ENCODE measurements around the gene DRC7.
A peak's percentile ranks its signal among the peaks of the same experiment; 100 is the strongest.
"Not testable (repeated sequence)": the region's sequence is repeated elsewhere in the genome, so short reads cannot be mapped to it uniquely, and the experiment has no call there.

The DRC7 gene

DNA sequence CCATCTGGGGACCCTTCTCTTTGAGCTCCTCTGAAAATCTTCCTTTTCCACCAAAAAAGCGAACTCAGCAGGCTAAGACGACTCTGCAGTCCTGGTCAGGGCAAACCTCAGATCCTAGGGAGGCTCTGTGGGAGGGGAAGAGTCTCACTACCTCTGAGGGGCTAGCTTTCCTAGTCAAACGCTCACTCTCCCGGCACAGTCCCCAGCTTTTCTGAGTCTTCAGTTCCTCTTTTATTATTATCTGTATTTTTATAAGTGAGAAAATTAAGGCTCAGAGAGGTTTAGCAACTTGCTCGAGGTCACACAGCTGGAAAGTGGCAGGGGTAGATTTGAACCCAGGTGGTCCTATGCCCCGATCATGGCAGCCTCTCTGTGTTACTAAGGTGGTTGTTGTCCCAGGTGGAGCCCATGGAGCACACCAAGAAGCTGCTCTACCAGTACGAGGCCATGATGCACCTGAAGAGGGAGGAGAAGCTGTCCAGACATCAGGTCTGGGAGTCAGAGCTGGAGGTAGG, 31.9 kb downstream of the DRC7 start:
- Histone ChIP-seq H3K4me1 (ENCODE audit: control insufficient read depth in 2 of 2, insufficient read depth in 2 of 2, low read length in 2 of 2) (no peaks in the 10 kb centered on the region), H3K36me3 (ENCODE audit: control insufficient read depth in 2 of 2, insufficient read depth in 2 of 2, low read length in 2 of 2) (no peaks in the 10 kb centered on the region), H3K9me3 (ENCODE audit: control insufficient read depth in 2 of 2, low read length in 2 of 2) (no peaks in the 10 kb centered on the region), H3K27me3 (ENCODE audit: control insufficient read depth in 2 of 2, insufficient read depth in 2 of 2, low read length in 2 of 2) (no peaks in the 10 kb centered on the region), H3K4me3 (ENCODE audit: low read length in 2 of 2) (no peak overlapping the region), H3K27ac (ENCODE audit: low read depth in 2 of 2, low read length in 2 of 2) (no peak overlapping the region), H3K9ac (ENCODE audit: low read depth in 1 of 2, low read length in 2 of 2) (no peak overlapping the region)

DNA sequence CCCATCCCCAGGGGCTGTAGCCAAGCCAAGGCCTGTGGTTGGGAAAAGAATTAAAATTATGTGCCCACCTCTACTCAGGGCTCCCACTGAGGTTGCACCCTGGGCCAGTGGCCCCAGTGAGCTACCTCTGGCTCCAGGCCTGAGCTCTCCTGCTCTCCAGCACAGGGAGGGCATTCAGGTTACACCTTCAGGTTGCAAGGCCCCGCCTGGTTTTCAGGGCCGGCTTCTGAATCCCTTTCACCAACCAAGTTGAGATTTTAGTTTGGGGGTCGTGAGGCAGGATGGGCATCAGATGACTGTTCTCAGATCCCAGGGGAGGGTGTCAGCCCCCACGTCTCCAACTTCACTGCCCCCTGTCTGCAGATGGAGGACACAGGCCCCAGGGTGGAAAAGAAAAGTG, 33.0 kb downstream of the DRC7 start:
- Histone ChIP-seq H3K4me1 (ENCODE audit: control insufficient read depth in 2 of 2, insufficient read depth in 2 of 2, low read length in 2 of 2) (no peaks in the 10 kb centered on the region), H3K36me3 (ENCODE audit: control insufficient read depth in 2 of 2, insufficient read depth in 2 of 2, low read length in 2 of 2) (no peaks in the 10 kb centered on the region), H3K9ac (ENCODE audit: low read depth in 1 of 2, low read length in 2 of 2) (no peak overlapping the region), H3K4me3 (ENCODE audit: low read length in 2 of 2) (no peak overlapping the region), H3K9me3 (ENCODE audit: control insufficient read depth in 2 of 2, low read length in 2 of 2) (no peaks in the 10 kb centered on the region), H3K27me3 (ENCODE audit: control insufficient read depth in 2 of 2, insufficient read depth in 2 of 2, low read length in 2 of 2) (no peaks in the 10 kb centered on the region), H3K27ac (ENCODE audit: low read depth in 2 of 2, low read length in 2 of 2) (no peak overlapping the region)

DNA sequence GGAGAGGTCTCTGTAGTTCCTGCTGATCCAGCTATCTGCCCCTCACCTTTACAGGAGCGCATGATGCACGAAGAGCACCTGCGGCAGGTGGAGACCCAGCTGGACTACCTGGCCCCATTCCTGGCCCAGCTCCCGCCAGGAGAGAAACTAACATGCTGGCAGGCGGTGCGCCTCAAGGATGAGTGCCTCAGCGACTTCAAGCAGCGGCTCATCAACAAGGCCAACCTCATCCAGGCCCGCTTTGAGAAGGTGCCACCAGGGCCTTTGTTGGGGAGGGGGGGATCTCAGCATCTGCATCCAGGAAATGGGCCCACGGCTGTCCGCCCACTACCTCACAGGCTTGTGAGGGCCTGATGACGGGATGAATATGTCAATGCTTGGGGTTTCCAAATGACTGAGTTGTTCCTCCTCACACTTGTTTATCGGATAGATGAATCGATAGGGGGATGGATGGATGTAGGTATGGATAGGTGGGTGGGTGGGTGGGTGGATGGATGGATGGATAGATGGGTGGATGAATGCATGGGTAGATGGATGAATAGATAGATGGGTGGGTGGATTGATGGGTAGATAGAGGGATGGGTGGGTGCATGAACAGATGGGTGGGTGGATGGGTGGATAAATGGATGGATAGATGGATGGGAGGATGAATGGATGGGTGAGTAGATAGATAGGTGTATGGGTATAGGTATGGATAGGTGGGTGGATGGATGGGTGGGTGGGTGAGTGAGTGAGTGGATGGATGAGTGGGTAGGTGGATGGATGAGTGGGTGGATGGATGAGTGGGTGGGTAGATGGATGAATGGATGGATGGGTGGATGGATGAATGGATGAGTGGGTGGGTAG, 34.0 kb downstream of the DRC7 start:
- Histone ChIP-seq H3K27me3 (ENCODE audit: control insufficient read depth in 2 of 2, insufficient read depth in 2 of 2, low read length in 2 of 2) (no peaks in the 10 kb centered on the region), H3K9me3 (ENCODE audit: control insufficient read depth in 2 of 2, low read length in 2 of 2) (no peaks in the 10 kb centered on the region), H3K4me1 (ENCODE audit: control insufficient read depth in 2 of 2, insufficient read depth in 2 of 2, low read length in 2 of 2) (no peaks in the 10 kb centered on the region), H3K9ac (ENCODE audit: low read depth in 1 of 2, low read length in 2 of 2) (no peak overlapping the region), H3K36me3 (ENCODE audit: control insufficient read depth in 2 of 2, insufficient read depth in 2 of 2, low read length in 2 of 2) (no peaks in the 10 kb centered on the region), H3K27ac (ENCODE audit: low read depth in 2 of 2, low read length in 2 of 2) (no peak overlapping the region), H3K4me3 (ENCODE audit: low read length in 2 of 2) (no peak overlapping the region)

DNA sequence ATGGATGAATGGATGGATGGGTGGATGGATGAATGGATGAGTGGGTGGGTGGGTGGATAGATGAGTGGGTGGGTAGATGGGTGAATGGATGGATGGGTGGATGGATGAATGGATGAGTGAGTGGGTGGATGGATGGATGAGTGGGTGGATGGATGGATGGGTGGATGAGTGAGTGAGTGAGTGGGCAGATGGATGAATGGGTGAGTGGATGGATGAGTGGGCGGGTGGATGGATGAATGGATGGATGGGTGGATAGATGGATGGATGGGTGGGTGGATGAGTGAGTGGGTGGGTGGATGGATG, 34.5 kb downstream of the DRC7 start:
- no peak overlapping the region for H3K4me3 ChIP-seq (ENCODE audit: low read length in 2 of 2)
- H3K9ac ChIP-seq (ENCODE audit: low read depth in 1 of 2, low read length in 2 of 2) = no peak overlapping the region

DNA sequence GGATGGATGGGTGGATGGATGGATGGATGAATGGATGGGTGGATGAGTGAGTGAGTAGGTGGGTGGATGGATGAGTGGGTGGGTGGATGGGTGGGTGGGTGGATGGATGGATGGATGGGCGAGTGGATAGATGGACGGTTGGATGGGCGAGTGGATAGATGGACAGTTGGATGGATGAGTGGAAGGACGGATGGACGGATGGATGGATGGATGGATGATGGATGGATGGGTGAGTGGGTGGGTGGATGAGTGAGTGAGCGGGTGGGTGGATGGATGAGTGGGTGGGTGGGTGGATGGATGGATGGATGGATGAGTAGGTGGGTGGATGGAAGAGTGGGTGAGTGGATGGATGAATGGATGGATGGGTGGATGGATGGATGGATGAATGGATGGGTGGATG, 35.2 kb downstream of the DRC7 start:
- H3K36me3 ChIP-seq (ENCODE audit: control insufficient read depth in 2 of 2, insufficient read depth in 2 of 2, low read length in 2 of 2); H3K4me3 ChIP-seq (ENCODE audit: low read length in 2 of 2); H3K27ac ChIP-seq (ENCODE audit: low read depth in 2 of 2, low read length in 2 of 2); H3K9me3 ChIP-seq (ENCODE audit: control insufficient read depth in 2 of 2, low read length in 2 of 2); H3K27me3 ChIP-seq (ENCODE audit: control insufficient read depth in 2 of 2, insufficient read depth in 2 of 2, low read length in 2 of 2); H3K9ac ChIP-seq (ENCODE audit: low read depth in 1 of 2, low read length in 2 of 2); H3K4me1 ChIP-seq (ENCODE audit: control insufficient read depth in 2 of 2, insufficient read depth in 2 of 2, low read length in 2 of 2): not testable (repeated sequence)

More for the DNA sequence above, 34.5 kb downstream of the DRC7 start:
- Histone ChIP-seq H3K27me3 (ENCODE audit: control insufficient read depth in 2 of 2, insufficient read depth in 2 of 2, low read length in 2 of 2) (no peaks in the 10 kb centered on the region), H3K9me3 (ENCODE audit: control insufficient read depth in 2 of 2, low read length in 2 of 2) (no peaks in the 10 kb centered on the region), H3K4me1 (ENCODE audit: control insufficient read depth in 2 of 2, insufficient read depth in 2 of 2, low read length in 2 of 2) (peaks cover 0 to under 1% of the 10 kb centered on the region in 2 donors), H3K36me3 (ENCODE audit: control insufficient read depth in 2 of 2, insufficient read depth in 2 of 2, low read length in 2 of 2) (no peaks in the 10 kb centered on the region), H3K27ac (ENCODE audit: low read depth in 2 of 2, low read length in 2 of 2) (no peak overlapping the region)

DNA sequence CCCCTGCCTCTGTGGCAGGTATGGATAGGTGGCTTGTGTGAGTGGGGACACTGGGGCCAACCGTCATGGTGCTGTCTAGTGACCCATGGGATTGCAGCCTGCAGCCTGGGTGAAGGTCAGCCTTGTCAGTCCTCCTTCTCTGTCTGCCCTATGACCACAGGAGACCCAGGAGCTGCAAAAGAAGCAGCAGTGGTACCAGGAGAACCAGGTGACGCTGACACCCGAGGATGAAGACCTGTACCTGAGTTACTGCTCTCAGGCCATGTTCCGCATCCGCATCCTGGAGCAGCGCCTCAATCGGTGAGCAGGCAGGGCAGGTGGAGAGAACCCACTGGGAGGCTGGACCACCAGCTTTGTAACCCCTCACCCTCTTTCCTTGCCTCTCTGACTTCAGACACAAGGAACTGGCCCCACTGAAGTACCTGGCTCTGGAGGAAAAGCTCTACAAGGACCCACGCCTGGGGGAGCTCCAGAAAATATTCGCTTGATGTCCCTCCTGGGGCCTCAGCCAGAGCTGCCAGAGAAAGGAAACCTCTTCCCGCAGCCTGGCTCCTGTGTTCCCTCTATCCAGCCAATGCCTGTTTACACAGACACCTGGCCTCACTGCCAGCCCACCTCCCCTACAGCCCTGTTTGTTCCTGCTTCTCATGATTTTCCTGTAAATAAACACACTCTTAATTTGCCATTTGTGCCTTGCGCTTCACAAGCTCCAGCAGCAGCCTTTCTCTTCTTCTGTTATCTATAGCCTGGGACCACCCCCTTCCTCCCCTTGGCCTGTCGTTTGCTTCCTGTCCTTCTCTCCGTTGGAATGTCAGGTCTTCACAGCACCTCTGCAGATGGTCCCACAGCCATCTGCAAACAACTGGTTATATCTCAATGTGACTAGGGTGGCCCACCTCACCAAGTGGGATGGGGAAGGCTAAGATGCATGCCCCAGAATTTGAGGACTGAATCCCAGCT, 36.4 kb downstream of the DRC7 start:
- H3K9me3 ChIP-seq (ENCODE audit: control insufficient read depth in 2 of 2, low read length in 2 of 2) = no peaks in the 10 kb centered on the region
- no peaks in the 10 kb centered on the region for H3K27me3 ChIP-seq (ENCODE audit: control insufficient read depth in 2 of 2, insufficient read depth in 2 of 2, low read length in 2 of 2)
- H3K4me3 ChIP-seq (ENCODE audit: low read length in 2 of 2) = no peak overlapping the region
- no peaks in the 10 kb centered on the region for H3K36me3 ChIP-seq (ENCODE audit: control insufficient read depth in 2 of 2, insufficient read depth in 2 of 2, low read length in 2 of 2)
- no peak overlapping the region for H3K9ac ChIP-seq (ENCODE audit: low read depth in 1 of 2, low read length in 2 of 2)
- no peak overlapping the region for H3K27ac ChIP-seq (ENCODE audit: low read depth in 2 of 2, low read length in 2 of 2)
- H3K4me1 ChIP-seq (ENCODE audit: control insufficient read depth in 2 of 2, insufficient read depth in 2 of 2, low read length in 2 of 2) = peaks cover 6 to 9% of the 10 kb centered on the region in 2 donors

DNA sequence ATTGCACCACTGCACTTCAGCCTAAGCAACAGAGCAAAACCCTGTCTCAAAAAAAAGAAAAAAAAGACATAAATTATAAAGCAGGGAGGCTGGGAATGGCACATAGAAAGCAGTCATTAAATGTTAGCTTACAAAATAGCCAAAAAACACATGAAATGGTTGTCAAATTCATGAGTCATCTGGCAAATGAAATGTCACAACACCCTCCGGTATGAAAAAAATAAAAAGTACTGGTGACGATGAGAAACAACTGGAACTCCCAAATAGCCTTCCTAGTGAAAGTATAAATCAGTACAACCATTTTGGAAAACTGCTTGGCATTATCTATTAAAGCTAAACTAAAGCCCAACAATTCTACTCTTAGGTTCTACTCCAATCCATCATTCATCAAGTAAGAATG, 37.4 kb downstream of the DRC7 start:
- Histone ChIP-seq H3K27ac (ENCODE audit: low read depth in 2 of 2, low read length in 2 of 2) (no peak overlapping the region), H3K9me3 (ENCODE audit: control insufficient read depth in 2 of 2, low read length in 2 of 2) (no peaks in the 10 kb centered on the region), H3K36me3 (ENCODE audit: control insufficient read depth in 2 of 2, insufficient read depth in 2 of 2, low read length in 2 of 2) (no peaks in the 10 kb centered on the region)

DNA sequence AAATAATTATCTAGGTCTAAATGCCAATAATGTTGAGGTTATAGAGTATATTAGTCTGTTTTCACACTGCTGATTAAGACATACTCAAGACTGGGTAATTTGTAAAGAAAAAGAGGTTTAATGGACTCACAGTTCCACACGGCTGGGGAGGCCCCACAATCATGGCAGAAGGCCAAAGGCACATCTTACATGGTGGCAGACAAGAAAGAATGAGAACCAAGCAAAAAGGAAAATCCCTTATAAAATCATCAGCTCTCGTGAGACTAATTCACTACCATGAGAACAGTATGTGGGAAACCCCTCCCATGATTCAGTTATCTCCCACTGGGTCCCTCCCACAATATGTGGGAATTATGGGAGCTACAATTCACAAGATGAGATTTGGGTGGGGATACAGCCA, 38.1 kb downstream of the DRC7 start:
- no peaks in the 10 kb centered on the region for H3K27me3 ChIP-seq (ENCODE audit: control insufficient read depth in 2 of 2, insufficient read depth in 2 of 2, low read length in 2 of 2)
- no peaks in the 10 kb centered on the region for H3K9me3 ChIP-seq (ENCODE audit: control insufficient read depth in 2 of 2, low read length in 2 of 2)
- H3K27ac ChIP-seq (ENCODE audit: low read depth in 2 of 2, low read length in 2 of 2) = no peak overlapping the region
- peaks cover 16 to 22% of the 10 kb centered on the region in 2 donors for H3K4me1 ChIP-seq (ENCODE audit: control insufficient read depth in 2 of 2, insufficient read depth in 2 of 2, low read length in 2 of 2)
- no peaks in the 10 kb centered on the region for H3K36me3 ChIP-seq (ENCODE audit: control insufficient read depth in 2 of 2, insufficient read depth in 2 of 2, low read length in 2 of 2)
- no peak overlapping the region for H3K9ac ChIP-seq (ENCODE audit: low read depth in 1 of 2, low read length in 2 of 2)
- H3K4me3 ChIP-seq (ENCODE audit: low read length in 2 of 2) = no peak overlapping the region

More for the DNA sequence above, 37.4 kb downstream of the DRC7 start:
- Histone ChIP-seq H3K4me3 (ENCODE audit: low read length in 2 of 2) (no peak overlapping the region), H3K9ac (ENCODE audit: low read depth in 1 of 2, low read length in 2 of 2) (no peak overlapping the region), H3K4me1 (ENCODE audit: control insufficient read depth in 2 of 2, insufficient read depth in 2 of 2, low read length in 2 of 2) (peaks cover 15 to 18% of the 10 kb centered on the region in 2 donors), H3K27me3 (ENCODE audit: control insufficient read depth in 2 of 2, insufficient read depth in 2 of 2, low read length in 2 of 2) (no peaks in the 10 kb centered on the region)

DNA sequence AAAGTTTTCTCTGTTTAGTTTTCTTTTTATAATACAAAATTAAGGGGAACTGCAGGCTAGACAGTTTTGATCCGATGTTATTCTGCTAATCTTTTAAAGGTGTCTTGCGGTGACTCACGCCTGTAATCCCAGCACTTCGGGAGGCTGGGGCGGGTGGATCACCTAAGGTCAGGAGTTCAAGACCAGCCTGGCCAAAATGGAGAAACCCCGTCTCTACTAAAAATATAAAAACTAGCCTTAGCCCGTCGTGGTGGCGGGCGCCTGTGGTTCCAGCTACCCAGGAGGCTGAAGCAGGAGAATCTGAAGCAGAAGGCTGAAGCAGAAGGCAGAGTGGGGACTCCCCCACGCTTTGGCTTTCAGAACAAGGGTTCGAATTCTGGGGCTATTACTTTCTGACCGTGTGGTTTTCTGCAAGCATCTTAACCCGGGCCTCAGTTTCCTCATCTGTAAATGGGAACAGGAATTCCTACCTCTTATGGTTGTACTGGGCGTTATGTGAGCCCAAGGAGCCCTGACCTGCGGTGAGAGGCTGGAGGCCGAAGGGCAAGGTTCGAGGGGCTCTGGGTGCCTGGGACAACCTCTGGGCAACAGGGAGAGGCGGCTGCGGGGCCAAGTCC, 39.8 kb downstream of the DRC7 start:
- Histone ChIP-seq H3K9me3 (ENCODE audit: control insufficient read depth in 2 of 2, low read length in 2 of 2) (no peaks in the 10 kb centered on the region), H3K9ac (ENCODE audit: low read depth in 1 of 2, low read length in 2 of 2) (peak overlapping the region; percentile 93 to 96), H3K4me3 (ENCODE audit: low read length in 2 of 2) (peak overlapping the region; percentile 94 to 99), H3K27ac (ENCODE audit: low read depth in 2 of 2, low read length in 2 of 2) (peak overlapping the region; percentile 76 to 85), H3K4me1 (ENCODE audit: control insufficient read depth in 2 of 2, insufficient read depth in 2 of 2, low read length in 2 of 2) (peaks cover 16 to 22% of the 10 kb centered on the region in 2 donors), H3K27me3 (ENCODE audit: control insufficient read depth in 2 of 2, insufficient read depth in 2 of 2, low read length in 2 of 2) (no peaks in the 10 kb centered on the region), H3K36me3 (ENCODE audit: control insufficient read depth in 2 of 2, insufficient read depth in 2 of 2, low read length in 2 of 2) (no peaks in the 10 kb centered on the region)
